GM21717 (cell line): Measurements from ENCODE around the gene GRK5.
A peak's percentile ranks its signal among the peaks of the same experiment; 100 is the strongest.
"Not testable (repeated sequence)": the region's sequence is repeated elsewhere in the genome, so short reads cannot be mapped to it uniquely, and the experiment has no call there.

ENCODE experiments used
- ATAC-seq: cut with Tn5 transposase; IDR thresholded peaks from one replicate; pipeline ENCODE4 v1.9.1; 2021; ENCODE audit warnings: mild to moderate bottlenecking, moderate library complexity; ENCODE audit not compliant: unreplicated experiment

GRK5 gene

DNA sequence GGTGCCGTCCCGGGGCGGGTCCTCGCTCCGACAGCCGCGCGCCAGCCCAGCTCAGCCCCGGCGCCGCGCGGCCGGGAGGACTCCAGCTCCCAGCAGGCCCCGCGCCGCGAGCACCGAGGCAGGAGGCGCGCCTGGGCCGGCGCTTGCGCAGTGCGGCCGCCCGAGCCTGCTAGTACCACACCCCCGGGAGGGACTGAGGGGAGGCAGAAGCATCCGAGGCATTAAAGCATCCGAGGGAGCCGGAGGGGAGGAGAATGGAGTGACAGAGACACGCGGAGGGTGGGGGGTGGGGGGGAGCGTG lies at the start of gene GRK5:
GRK5 (plus strand) TSS at position 206 of the 301 bp plus-strand sequence. CDS start 347 bp downstream, outside the sequence.
- ATAC-seq: peak; percentile 71

DNA sequence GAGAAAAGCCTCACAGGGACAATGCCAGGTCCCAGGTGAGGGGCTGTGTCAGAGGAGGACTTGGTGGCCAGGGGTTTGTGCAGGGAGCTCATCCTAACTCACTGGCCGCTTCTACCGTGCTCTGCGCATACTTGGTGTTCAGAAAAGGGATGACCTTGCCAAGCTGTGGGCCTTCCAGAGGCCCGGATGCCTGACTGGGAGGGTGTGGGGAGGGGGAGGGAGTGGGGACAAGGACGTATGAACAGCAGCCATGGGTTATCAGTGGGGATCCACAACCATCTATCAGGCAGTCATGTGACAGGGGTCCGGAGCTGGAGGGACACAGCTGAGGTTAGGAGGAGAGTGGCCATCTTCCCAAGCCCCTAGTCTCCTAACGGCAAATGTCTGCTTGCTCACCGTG lies 48.0 kb upstream of the GRK5 start:
- ATAC-seq: no peak

DNA sequence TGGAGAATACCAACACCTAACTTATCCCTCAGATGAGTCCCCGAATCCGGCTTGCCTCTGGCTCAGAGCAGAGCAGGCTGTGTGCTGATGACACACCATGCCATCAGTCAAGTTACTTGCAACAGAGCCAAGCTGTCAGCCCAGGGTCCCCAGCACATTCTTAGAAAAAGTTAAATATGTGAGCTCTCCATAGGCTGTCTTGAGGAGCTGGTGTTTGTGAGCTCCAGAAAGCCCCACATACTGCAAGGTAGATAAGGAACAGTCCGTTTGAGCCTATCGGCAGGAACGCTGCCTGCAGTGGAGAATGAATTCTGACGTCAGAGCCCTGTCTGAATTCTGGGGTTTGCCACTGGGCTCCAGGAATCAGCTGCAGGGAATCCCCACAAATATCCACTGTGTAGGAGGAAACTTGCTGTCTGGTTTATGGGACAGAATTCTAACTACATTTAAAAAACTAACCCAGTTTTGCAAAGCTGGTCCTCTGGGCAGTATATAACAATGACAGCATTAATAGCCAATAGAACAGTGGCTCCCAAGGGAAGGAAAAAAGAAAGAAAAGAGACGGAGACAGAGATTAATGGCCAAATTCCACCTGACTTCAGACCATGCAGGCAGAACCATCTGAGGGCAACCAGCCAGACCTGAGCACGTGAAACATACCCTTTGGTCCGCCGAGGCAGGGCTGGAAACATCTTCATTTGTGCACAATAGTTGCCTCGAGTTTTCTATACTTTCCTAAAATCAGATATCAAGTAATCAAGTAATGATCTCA lies 45.5 kb upstream of the GRK5 start:
- no peak for ATAC-seq

DNA sequence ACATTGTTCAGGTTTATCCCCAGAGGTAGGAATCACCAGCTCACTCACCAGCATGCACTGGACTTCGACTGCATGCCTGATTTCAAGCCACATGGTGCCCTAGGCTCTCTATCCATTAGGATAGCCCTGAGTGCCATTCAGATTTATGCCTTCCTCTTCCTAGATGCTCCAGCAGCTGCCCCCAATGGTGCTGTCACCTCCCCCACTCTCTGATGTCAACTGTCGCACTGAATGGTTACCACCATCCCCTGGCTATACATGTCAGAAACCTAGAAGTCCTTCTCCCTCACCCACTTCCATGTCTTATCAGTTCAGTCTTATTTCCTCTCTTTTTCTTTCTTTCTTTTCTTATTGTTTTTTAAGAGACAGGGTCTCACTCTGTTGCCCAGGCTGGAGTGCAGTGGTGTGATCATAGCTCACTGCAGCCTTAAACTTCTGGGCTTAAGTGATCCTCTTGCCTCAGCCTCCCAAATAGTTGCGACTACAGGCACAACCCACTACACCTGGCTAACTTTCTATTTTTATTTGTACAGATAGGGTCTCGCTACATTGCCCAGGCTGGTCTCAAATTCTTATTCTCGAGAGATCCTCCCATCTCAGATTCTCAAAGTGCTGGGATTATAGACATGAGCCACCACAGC lies 44.8 kb upstream of the GRK5 start:
- no peak for ATAC-seq

DNA sequence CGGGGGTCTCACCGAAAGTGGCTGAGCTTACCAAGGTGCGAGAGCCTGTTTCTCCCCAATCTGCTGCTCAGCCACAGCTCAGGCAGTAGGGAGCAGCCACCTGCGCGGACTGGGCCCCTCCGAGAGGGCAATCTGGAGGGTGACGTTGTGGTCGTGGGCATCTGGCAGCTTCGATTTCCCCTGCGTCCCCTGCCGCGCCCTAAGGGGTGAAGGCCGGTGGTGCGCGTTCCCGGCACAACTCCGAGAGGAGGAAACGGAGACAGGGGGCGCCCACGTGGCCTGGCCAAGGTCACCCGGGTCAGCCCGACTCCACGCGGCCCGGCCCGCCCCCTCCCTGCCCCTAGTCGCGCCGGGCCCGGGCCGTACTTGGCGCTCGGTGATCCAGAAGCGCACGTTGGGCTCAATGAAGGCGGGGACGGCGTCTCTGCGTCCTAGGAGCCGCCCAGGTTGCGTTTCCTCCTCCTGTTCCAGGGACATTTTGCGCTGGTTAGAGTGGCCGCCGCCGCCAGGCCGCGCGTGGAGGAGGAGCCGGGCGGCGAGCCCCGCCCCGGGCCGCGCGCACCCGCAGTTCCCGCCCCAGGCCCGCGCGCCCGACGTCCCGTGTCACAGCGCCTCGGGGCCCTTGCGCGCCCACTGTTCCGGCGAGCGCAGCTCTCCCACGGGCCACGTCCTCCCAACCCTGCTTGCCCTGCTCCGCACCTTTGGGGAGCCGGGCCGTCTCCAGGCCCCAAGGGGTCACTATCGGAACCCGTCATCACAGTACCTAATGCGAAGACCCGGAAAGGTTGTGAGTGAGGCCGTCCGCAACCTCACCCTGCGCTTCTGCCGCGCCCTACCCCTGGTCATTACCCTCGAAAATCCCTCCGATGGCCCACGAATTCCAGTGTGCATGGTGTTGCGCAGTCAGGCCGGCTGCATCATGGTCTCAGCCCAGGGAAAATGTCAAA lies 41.9 kb upstream of the GRK5 start, which contains the start of gene SFXN4:
SFXN4 (minus strand) TSS at position 544 of the 947 bp plus-strand sequence; CDS start at position 477, 67 bp downstream.
- ATAC-seq: peak; percentile 88

DNA sequence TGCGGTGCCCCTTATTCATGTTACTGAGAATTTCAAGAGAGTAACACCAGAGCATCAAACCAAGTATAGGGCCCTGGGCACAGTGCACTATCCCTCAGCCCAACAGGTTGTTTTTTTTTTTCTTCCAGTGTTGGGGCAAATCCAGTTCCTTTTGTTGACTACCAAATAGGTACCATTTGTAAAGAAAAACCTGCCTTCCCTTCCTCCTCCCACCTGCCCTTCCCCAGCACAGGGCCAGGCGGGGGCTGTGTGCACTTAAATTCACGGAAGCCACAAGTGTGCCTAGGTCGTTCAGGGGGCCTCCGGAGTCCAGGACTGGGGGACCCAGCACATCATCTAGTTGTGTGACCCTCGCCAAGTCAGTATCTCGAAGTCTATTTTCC lies 41.3 kb upstream of the GRK5 start:
- no peak for ATAC-seq

DNA sequence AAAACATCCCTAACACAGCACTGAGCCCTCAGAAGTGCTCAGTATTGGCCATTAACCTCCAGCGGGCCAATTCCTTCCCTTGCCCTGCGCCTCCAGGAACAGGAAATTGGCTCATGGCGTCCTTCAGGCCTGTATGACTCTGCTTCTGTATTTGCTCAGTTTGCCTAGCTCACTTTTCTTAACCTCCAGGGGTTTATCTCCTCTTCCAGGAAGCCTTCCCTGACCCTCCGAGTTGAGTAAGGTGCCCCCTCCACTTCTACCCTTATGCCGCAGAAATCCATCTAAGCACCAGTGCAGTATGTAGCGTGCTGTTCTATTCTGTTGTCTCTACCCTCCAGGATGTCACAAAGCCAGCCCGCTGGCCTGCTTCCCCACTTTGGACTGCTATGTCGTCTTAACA lies 40.8 kb upstream of the GRK5 start:
- no peak for ATAC-seq

DNA sequence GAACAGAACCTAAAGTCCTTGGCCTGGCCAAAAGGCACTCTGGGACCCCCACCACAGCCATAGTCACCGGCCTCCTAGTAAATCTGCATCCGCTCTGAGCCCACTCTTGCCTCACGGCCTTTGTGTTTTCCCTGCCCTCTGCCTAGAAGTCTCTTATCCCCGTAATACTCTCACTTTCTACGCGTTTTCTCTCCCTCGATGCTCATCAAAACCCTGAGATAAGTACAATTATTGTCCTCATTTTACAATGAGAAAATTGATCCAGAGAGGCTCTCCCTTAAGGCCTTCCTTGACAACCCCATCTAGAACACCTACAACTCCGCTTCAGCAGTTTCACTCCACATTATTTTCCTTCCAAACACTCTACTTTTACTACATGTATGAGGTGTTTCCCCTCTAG lies 40.3 kb upstream of the GRK5 start:
- ATAC-seq: no peak

DNA sequence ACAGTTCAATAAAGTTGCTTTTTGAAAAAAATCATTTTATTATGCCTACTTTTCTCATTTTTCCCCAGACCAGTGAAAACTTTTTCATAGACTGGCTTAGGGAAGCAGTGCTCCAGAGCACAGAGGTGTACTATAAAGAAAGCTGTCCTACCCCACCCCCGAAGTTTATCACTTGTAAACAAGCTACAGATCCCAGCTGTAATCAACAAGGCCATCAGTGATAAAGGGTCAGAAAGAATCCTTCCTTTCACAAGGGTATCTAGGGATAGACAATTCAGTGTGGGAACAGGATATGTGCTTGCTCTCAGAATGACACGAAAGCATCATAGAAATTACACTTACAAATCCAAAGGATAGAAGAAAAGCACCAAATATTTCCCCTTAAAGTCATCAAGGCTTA lies 33.3 kb upstream of the GRK5 start:
- ATAC-seq: no peak

DNA sequence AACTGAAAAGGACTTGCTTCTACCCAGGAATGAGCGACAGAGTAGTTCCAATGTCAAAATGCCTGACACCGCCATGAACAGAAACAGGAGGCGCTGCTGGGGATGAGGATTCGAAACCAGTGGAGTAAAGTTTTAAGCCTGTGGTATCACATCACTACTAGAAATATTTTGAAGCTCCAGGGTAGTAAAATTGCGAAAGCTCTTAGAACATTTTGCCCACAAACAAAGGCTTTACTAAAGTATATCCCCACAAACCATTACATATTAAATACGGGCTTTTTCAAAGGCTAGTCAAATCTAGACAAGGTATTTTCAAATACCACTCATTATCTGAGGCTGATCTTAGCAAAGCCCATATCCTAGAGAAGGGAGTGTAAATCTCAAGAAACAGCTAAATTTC lies 31.2 kb upstream of the GRK5 start:
- no peak for ATAC-seq

DNA sequence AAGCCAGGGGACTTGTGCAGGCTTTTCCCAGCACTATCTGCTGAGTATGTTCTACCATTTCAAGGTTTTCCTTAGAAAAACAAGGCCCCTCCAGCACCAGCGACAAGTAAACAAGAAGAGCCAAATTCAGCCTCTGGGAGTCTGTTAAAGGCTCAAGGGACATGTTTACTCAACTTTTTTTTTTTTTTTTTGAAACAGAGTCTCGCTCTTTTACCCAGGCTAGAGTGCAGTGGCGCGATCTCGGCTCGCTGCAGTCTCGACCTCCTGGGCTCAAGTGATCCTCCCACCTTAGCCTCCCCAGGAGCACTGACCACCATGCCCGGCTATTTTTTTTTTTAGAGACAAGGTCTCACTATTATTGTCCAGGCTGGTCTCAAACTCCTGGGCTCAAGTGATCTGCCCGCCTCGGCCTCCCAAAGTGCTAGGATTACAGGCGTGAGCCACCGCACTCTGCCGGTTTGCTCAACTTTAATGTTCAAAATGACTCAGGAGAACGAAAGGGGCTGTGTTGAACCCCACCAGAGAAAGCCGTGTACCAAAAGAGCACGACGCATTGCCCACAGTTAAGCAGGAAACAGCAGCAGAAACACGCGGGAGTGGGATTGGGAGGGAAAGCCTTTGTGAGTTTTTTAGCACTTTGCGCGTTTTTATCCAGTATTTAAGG lies 29.5 kb upstream of the GRK5 start:
- ATAC-seq: peak; percentile 17

DNA sequence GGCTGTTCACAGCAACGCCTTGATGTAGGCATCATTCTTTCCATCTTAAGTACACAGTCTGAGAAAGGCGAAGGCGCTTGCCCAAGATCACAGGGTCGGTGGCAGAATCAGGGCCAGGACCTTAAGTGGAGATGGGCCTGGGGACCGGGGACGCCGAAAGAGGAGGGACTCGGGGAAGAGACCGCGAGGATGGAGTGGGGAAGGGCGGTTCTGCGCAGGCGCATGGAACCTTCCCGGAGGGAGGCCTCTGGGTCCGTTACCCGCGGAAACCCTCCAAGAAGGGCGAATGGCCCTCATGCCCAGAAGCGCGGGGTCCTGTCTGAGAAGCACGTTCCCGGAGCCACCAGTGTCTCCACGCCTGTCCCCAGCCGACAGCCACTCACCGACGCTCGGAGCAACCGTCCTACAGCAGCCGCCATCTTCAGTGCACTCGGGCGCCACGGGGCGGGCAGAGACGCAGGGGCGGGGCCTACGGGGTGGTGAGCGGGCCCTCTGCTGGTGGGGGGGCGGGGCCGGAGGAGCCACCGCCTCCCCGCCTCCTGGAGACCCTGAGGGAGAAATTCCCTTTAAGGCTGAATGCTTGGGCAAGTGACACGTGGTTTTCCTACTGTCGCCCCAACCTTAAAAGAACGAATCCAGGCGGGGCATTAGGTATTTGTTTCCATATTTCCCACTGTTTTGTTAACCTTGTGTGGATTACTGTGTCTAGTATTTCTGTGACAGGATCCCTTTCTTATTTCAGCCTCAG lies 28.8 kb upstream of the GRK5 start, which contains the start of gene PRDX3:
PRDX3 (minus strand) TSS at position 441 of the 748 bp plus-strand sequence; CDS start at position 419, 22 bp downstream.
- peak; percentile 90 for ATAC-seq

DNA sequence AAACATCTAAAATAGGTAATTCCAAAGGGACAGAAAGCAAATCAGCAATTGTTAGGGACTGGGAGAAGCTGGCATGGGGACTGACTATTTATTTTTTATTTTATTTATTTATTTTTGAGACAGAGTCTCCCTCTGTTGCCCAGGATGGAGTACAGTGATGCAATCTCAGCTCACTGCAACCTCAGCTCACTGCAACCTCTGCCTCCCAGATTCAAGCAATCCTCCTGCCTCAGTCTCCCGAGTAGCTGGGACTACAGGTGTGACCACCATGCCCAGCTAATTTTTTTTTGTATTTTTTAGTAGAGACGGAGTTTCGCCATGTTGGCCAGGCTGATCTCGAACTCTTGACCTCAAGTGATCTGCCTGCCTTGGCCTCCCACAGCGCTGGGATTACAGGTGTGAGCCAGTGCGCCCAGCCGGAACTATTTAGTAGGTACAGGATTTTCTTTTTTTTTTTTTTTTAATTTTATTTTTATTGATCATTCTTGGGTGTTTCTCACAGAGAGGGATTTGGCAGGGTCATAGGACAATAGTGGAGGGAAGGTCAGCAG lies 26.4 kb upstream of the GRK5 start:
- not testable (repeated sequence) for ATAC-seq

DNA sequence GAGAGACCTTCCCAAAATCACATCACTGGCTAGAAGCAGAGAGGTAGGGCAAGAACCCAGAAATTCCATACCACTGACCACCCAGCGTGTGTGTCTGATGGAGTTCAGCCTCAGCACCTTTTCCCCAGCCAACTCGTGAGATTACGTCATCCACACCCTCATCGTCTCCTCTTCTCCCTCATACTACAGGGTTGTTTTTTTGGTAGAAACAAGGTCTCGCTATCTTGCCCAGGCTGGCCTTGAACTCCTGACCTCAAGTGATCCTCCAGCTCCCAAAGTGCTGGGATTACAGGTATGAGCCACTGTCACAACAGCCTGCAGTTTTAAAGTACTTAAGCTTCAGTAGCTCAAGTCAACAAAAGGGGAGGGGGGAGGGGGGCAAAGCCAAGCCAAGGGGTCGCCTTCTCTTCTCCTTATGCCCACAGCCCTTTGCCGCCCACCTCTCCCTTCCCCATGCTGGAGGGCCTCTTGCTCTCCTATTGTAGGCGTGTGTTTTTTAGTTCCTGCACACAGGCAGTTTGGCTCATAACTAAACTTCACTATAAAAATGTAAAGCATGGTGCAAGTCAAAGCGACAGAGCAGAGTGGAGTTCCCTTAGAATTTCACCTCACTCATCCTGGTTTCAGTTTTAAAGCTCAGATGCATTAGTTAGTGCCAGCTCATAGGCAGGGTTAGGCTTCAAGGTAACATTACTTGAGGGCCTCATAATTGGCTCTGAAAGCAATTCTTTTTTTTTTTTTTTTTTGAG lies 23.5 kb upstream of the GRK5 start:
- ATAC-seq: no peak

DNA sequence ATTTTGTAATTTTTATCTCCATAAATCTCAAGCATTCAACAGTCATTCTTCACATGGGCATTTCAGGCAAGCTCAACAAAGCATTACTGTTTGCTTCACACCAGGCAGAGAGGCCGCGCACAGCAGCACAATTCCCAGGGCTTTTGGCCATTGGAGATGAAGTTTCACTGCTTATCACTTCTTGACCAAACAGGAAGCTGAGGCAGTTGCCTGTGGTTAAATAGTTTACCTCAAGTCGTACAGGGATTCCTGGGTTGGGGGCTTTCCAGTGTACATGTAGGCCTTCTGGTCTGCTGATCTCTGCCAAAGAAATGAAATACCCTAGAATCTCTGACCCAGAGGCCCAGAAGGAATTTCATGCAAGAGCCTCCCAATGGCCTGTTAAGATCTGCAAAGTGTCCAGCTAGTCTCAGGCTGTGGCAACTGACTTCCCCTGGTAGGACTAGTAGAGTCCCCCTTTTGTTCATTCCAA lies 17.5 kb upstream of the GRK5 start:
- no peak for ATAC-seq

DNA sequence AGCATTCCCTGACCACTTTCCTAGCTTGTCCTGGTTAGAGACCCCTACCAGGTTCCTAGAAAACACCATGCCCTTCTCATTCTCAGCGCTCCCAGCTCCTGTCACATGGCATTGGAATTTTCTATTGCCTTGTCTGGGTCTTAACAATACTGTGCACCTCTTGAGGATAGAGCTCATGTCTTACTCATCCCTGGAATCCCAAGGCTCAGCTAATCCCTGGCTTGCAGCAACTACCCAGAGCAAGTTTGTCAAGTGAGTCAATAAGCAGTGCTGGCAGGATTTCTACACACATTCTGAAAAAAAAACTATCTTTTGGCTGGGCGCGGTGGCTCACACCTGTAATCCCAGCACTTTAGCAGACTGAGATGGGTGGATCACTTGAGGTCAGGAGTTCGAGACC lies 17.0 kb upstream of the GRK5 start:
- no peak for ATAC-seq

DNA sequence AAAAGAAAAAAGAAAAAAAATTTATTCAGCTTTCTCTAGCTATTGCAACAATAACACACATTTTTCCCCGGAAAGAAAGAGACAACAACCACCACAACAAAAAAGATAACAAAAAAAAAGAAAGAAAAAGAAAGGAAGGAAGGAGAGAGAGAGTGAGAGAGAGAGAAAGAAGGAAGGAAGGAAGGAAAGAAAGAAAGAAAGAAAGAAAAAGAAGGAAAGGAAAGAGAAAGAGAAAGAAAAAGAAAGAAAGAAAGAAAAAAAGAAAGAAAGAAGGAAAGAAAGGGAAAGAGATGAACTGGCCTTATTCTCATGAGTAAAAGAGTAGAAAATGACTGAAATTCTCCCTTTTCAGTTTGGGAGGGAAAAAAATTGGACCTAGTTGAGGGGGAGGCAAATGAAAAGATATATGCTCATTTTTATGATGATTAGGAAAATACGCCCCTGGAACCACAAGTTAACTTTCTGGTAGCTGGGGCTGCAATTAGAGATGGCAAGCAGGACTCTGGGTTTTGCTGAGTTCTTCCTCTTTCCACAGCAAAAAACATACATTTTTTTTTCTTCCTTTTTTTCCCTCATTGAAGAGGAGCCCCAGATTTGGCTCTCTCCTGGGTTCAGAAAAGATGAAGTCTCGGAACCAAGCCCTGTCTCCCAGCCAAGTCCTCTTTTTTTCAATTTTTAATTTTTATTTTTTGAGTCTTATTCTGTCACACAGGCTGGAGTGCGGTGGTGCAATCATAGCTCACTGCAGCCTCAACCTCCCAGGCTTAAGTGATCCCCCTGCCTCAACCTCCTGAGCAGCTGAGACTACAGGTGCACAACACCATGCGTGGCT lies 16.2 kb upstream of the GRK5 start:
- ATAC-seq: no peak

DNA sequence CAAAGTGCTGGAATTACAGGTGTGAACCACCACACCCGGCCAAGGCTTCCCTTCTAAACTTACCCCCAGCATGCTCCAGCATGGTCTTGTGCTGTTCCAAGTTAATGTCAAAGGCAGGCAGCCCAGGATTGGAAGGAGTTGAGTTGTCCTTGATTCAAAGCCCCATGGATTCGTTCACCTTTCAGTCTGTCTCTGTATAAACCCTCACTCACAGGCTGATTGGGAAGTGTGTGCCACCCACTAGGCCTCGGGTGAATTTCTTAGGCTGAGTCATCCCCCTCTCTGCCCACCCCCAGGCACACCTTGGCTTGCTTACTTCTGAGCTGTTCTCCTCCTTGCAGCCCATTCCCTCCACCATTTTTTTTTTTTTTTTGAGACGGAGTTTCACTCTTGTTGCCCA lies 15.5 kb upstream of the GRK5 start:
- no peak for ATAC-seq
